Measurements from ENCODE around the gene RBX1.

RBX1 gene

GRCh38 chr22:40922484-40923303 is 28.5 kb upstream of the RBX1 start:
- DNase-seq (ENCODE audit: low read depth), result peak; percentile 31
- H3K4me3 ChIP-seq (ENCODE audit: low read depth, low read length), result no peak overlapping the region
- TF ChIP-seq CTCF (IDR thresholded peaks at IDR 0.05; ENCODE audit: control insufficient read depth, extremely low read depth, insufficient read depth), result peak; percentile 64

GRCh38 chr22:40928657-40929056 is 22.5 kb upstream of the RBX1 start:
- DNase-seq (ENCODE audit: low read depth), result no peak
- no peak overlapping the region for H3K4me3 ChIP-seq (ENCODE audit: low read depth, low read length)
- TF ChIP-seq CTCF (IDR thresholded peaks at IDR 0.05; ENCODE audit: control insufficient read depth, extremely low read depth, insufficient read depth), result no peak

GRCh38 chr22:40932396-40932795 is 18.8 kb upstream of the RBX1 start:
- H3K4me3 ChIP-seq (ENCODE audit: low read depth, low read length), result no peak overlapping the region
- no peak for TF ChIP-seq CTCF (IDR thresholded peaks at IDR 0.05; ENCODE audit: control insufficient read depth, extremely low read depth, insufficient read depth)
- no peak for DNase-seq (ENCODE audit: low read depth)

- DNase-seq (ENCODE audit: low read depth), result no peak
- H3K4me3 ChIP-seq (ENCODE audit: low read depth, low read length), result no peak overlapping the region
- no peak for TF ChIP-seq CTCF (IDR thresholded peaks at IDR 0.05; ENCODE audit: control insufficient read depth, extremely low read depth, insufficient read depth)
Observed at GRCh38 chr22:40939202-40939601, 12.0 kb upstream of the RBX1 start.

- no peak for DNase-seq (ENCODE audit: low read depth)
- TF ChIP-seq CTCF (IDR thresholded peaks at IDR 0.05; ENCODE audit: control insufficient read depth, extremely low read depth, insufficient read depth), result no peak
Observed at GRCh38 chr22:40951795-40952605, 822 bp downstream of the RBX1 start.

GRCh38 chr22:40953471-40953870 is 2.3 kb downstream of the RBX1 start:
- DNase-seq (ENCODE audit: low read depth), result no peak
- TF ChIP-seq CTCF (IDR thresholded peaks at IDR 0.05; ENCODE audit: control insufficient read depth, extremely low read depth, insufficient read depth), result no peak
- no peak overlapping the region for H3K4me3 ChIP-seq (ENCODE audit: low read depth, low read length)

More at GRCh38 chr22:40951795-40952605, 822 bp downstream of the RBX1 start:
- H3K4me3 ChIP-seq (ENCODE audit: low read depth, low read length), result peak overlapping the region; percentile 97

All from LNCaP clone FGC (cell line).